Measurements from ENCODE around the gene ALS2.

ALS2 gene

DNA sequence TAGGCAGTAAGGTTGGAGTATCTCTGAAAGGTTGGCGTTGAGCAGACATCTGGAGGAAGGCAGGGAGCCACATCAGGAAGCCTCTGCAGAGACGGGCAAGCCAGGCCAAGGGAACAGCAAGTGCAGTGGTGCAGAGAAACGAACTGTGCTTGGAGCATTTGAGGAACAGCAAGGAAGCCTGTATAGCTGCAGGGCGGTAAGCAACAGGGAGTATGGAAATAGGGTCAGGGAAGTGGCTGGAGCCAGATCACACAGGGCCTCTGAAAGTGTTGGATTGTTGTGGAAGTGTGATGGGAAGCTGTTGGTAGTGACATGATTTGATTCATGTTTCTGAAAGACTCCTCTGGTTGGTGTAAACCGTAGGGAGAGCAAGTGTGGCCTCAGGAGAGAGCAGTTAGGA lies 124.0 kb downstream of the ALS2 start:
- TF ChIP-seq, protein P1, sequence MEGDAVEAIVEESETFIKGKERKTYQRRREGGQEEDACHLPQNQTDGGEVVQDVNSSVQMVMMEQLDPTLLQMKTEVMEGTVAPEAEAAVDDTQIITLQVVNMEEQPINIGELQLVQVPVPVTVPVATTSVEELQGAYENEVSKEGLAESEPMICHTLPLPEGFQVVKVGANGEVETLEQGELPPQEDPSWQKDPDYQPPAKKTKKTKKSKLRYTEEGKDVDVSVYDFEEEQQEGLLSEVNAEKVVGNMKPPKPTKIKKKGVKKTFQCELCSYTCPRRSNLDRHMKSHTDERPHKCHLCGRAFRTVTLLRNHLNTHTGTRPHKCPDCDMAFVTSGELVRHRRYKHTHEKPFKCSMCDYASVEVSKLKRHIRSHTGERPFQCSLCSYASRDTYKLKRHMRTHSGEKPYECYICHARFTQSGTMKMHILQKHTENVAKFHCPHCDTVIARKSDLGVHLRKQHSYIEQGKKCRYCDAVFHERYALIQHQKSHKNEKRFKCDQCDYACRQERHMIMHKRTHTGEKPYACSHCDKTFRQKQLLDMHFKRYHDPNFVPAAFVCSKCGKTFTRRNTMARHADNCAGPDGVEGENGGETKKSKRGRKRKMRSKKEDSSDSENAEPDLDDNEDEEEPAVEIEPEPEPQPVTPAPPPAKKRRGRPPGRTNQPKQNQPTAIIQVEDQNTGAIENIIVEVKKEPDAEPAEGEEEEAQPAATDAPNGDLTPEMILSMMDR (IDR thresholded peaks at IDR 0.05; ENCODE audit: insufficient read depth, low read depth, low read length, missing control alignments) = no peak
- no peak for DNase-seq (ENCODE audit: low read depth)
- no peak overlapping the region for H3K4me3 ChIP-seq (ENCODE audit: low read depth, low read length)

DNA sequence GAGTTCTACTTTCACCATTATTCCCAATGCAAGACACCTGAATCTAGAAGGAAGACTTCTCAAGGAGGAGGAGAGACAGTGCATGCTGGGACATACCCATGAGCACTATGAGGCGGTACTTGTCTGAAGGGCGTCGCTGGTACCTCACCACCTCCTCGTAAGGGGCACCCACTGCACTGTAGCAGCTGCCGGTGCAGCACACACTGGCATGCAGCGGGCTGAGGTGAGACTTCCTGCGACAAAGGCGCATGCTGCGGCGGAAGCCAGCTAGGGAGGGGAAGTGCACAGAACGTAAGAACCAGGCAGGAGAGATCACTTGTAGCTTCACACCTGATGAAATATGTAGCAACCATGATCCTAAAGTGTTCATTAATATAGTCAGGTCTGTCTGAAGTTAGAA lies 124.6 kb downstream of the ALS2 start:
- no peak for DNase-seq (ENCODE audit: low read depth)
- no peak overlapping the region for H3K4me3 ChIP-seq (ENCODE audit: low read depth, low read length)
- TF ChIP-seq, protein P1 (IDR thresholded peaks at IDR 0.05; ENCODE audit: insufficient read depth, low read depth, low read length, missing control alignments) = no peak

DNA sequence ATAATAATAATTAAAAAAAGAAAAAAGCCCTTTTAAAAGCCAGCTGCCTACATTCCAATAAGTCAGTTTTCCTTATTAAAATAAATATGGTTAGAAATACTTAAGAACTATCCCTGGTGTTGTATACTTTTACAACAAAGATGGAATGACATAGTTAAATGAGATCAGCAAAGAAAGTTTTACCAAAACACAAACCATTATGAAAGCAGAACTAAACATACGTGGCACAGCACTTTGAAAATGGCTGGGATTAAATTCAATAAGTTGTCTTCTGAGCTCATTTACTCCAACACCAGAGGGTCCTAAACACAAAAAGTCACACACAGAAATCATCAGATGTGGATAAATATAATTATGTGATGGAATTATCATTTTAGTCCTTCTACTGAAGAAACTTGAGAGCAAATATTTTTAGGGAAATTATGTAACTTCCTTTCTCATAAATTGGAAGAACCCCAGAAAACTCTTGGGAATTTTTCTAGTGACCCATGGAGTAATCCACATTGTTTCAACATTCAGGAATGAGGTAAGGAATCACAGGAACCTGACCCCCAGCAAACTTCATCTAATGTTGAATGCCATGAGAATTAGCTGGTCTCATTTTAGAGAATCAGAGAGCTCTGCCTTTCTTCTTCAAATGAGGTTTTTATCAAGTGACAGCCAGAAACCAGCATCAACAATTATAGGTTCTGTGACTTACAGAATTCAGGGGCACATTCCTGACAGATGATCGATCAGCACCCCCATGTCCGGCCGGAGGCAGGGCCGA lies 125.9 kb downstream of the ALS2 start:
- H3K4me3 ChIP-seq (ENCODE audit: low read depth, low read length) = no peak overlapping the region
- TF ChIP-seq, protein P1 (IDR thresholded peaks at IDR 0.05; ENCODE audit: insufficient read depth, low read depth, low read length, missing control alignments) = no peak
- DNase-seq (ENCODE audit: low read depth) = no peak

DNA sequence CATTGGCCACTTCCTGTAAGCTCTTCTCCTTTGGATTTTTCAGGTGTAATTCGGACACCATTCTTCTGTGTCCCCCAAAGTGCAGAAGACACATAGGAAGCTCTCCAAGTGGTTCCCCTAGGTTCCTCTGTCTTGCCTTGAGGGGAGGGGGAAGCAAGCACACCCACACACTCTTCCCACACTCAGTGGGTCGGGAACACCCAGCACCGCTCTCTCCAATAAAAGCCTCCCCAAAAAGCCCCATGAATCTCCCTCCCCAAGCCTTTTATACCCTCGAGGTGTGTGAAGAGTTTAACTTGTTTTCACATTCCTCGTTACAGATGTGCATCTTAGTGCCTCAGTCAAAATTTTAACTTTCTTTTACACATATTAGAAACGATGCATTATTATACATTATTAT lies 127.5 kb downstream of the ALS2 start:
- TF ChIP-seq, protein P1 (IDR thresholded peaks at IDR 0.05; ENCODE audit: insufficient read depth, low read depth, low read length, missing control alignments) = no peak
- no peak for DNase-seq (ENCODE audit: low read depth)
- no peak overlapping the region for H3K4me3 ChIP-seq (ENCODE audit: low read depth, low read length)

Measured in GM12865 (cell line).